Retina (tissue), 1 donor: ENCODE data around the gene DRC7.

ENCODE experiments used
- DNase-seq: peaks from one replicate; pipeline ENCODE4 v3.0.0-alpha.2; 2016

The DRC7 gene, protein sequence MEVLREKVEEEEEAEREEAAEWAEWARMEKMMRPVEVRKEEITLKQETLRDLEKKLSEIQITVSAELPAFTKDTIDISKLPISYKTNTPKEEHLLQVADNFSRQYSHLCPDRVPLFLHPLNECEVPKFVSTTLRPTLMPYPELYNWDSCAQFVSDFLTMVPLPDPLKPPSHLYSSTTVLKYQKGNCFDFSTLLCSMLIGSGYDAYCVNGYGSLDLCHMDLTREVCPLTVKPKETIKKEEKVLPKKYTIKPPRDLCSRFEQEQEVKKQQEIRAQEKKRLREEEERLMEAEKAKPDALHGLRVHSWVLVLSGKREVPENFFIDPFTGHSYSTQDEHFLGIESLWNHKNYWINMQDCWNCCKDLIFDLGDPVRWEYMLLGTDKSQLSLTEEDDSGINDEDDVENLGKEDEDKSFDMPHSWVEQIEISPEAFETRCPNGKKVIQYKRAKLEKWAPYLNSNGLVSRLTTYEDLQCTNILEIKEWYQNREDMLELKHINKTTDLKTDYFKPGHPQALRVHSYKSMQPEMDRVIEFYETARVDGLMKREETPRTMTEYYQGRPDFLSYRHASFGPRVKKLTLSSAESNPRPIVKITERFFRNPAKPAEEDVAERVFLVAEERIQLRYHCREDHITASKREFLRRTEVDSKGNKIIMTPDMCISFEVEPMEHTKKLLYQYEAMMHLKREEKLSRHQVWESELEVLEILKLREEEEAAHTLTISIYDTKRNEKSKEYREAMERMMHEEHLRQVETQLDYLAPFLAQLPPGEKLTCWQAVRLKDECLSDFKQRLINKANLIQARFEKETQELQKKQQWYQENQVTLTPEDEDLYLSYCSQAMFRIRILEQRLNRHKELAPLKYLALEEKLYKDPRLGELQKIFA

DNA sequence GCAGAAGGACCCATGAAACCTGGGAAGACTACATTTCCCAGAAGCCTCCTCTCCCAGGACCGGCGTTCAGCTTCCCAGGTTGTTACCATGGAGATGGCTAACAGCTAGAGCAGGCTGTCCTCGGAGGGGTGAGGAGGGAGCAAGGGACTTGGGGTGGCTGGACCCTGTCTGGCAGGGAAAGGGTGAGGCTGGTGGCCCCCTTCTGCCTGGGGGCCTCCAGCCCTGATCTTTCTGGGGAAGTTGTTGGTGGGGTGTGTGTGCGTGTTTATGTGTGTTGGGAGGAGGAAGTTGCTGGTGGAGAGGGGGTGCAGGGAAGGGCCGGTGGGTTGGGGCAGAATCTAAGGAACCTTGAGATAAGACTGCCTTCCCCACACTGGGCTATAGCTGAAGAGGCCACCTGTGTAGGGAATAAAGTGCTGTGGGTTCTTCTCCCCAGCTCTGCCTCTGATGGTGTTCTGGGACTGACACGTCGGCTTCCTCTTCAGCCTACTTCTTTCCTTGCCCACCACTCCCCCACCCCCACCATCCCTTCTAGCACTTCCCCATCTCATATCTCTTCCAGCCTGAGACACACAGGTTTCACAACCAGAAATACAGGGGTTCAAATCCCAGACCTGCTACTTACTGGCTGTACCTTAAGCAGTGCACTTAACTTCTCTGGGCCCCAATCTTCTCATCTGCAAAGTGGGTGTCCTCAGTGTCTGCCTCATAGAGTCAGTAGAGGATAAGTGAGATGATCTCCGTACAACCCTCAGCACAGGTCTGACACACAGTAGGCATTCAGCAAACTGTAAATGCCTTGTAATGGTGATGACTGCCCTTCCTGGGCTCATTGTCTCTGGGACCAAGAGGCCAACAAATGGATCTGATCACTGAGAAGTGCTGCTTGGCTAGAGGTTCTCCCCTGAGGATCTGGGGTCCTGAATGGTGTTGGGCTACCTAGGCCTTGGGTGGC lies at the start of gene DRC7:
DRC7 (plus strand) TSS at position 82 of the 955 bp plus-strand sequence. CDS start 3,144 bp downstream, outside the sequence.
- peak; percentile 81 for DNase-seq

DNA sequence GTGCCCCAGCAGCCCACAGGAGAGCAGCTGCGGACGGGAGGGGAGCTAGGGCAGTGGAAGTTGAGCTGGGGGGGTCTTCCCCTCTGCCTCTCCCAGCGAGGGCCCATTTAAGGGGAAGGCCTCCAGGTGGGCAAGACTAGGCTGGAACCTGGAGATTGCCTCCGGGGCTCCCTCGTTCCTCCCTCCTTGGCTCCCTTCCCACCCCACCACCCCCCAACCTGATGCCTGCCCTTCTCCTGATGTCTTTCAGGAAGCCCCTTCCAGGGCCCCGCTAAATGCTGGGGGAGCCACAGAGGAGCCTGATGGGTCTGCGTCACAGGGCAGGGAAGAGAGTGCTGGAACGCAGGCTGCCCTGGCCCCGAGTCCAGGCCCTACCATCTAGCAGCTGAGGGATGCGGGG lies 49.4 kb upstream of the DRC7 start:
- DNase-seq = no peak

- no peak for DNase-seq
Measured at GRCh38 chr16:57645691-57646387, 48.8 kb upstream of the DRC7 start.

DNA sequence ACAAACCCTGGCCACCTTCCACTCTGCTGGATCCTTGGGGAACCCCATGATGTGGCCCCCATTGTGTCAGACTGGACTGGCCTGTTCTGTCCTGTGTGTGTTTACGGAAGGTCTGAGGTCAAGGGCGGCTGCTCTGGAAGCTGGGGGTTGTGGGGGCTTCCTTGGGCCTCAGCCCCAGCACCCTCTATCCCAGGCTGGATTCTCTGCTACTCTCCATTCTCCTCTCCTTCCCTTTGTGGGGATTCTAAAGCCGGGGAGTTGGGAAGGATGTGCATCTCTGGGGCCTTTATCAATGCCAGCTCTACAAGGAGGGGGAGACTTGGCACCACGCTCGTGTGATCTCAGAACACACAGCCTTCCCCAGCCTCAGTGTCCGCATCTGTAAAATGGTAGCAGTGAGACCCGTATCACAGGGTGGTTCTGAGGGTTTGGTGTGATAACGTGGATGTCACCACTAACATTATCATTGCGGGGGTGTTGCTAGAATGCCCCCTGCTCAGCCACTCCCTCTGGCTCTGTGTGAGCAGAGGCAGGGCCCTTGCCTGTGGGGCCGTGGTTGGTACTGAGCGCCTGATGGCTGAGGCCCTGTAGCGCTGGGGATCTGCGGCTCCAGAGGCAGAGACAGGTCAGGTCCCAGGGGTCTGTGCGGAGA lies 48.1 kb upstream of the DRC7 start:
- no peak for DNase-seq

DNA sequence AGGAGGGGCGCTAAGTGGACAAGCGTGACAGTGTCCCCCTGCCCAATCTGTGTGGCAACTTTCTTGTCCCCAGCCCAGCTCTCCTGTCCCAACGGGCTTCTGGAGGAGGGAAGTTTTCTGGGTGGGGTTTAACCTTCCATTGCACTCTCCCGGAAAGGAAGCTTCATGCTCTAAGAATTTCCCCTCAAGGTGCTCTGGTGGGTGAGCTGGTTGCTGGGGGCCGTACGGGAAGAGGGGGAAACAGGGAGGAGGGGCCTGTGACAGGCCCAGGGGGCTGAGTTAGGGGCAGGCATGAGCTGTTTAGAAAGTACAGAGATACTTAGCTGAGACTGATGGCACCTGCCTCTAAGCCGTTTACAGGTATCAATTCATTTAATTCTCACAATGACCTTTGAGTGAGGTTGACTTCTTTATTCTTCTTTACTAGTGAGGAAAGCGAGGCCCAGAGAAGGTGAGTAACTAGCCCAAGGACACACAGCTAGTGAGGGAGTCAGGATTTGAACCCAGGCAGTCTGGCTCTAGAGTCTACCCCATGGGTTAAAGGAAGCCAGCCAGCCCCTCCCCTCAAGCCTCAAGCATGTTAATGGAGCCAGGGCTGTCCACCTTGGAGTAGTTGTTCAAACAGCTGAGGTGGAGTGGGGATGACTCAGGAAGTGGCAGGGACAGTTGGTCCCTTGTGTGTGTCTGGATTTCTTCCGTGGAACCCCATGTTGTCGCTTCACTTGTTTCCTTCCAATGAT lies 47.3 kb upstream of the DRC7 start:
- no peak for DNase-seq

DNA sequence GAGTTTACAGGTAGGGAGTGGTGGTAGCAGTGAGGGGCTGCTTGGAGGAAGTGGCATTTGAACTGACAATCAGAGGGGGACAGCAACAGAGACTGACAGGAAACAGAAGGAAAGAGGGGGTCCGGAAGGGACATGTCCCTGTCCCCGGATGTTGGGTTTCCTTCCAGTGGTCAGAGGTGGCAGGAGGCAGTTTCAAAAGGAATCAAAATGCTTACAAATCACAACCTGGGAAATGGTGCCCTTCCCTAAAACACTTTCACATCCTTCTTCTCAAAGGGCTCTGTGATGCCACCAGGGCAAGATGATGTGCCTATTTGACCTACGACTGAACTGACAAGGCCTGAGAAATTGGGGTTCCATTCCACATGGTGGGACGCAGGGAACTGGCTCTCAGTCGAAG lies 46.5 kb upstream of the DRC7 start:
- no peak for DNase-seq

DNA sequence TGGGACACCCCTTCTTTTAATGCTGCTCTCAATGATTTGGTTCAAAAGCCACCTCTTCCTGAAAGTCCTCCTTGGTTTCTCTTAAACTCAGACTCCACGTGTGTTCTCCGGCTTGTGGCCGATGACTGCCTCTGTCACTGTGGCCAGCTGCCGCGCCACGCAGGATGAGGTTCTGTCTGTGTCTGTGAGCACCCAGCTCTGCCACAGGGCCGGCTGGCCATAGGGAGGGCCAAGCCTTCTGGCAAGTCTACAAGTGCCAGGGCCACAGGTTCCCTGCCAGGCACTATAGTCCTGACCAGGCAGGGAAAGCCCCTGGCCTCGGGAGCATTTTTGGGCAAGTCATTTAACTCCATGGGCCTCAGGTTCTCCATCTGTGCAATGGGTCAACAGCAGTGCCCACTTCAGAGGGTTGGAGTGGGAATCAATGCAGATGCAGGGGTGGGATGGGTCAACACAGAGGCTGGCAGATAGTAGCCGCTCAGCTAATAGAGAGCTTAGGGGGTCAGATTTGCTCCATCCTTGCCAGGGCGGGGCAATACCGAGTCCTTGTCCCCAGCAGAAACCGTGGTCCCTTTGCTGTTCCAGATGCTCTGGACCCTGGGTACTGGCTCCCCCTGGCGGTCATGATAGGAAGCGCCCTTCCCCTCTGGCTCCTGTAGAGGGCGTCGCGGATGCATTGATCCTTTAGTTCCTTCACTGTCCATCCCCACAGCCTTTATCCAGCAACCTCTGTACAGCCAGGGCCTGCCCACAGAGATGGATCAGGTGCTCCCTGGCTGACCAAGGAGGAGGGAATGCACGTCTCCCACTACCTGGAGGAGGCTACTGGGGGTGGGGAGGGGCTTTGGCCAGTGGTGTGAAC lies 45.8 kb upstream of the DRC7 start:
- peak; percentile 93 for DNase-seq

- DNase-seq = no peak
Measured at GRCh38 chr16:57649443-57649751, 45.2 kb upstream of the DRC7 start.

DNA sequence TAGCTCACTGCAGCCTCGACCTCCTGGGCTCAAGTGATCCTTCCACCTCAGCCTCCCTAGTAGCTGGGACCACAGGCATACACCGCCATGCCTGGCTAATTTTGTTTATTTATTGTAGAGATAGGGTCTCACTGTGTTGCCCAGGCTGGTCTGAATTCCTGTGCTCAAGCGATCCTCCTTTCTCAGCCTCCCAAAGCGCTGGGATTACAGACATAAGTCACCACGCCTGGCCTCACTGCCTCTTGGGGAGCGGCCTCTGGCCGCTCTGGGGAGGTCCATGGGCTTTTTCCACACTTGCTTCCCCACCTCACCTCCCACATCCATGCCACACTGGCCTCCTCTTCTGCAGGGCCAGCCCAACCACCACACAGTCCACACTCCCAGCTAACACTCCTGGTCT lies 44.8 kb upstream of the DRC7 start:
- DNase-seq = no peak

- DNase-seq = no peak
Measured at GRCh38 chr16:57651344-57652333, 43.0 kb upstream of the DRC7 start.

- DNase-seq = no peak
Measured at GRCh38 chr16:57652695-57653471, 41.7 kb upstream of the DRC7 start.

GRCh38 chr16:57653936-57654335 lies 40.7 kb upstream of the DRC7 start:
- DNase-seq = no peak

DNA sequence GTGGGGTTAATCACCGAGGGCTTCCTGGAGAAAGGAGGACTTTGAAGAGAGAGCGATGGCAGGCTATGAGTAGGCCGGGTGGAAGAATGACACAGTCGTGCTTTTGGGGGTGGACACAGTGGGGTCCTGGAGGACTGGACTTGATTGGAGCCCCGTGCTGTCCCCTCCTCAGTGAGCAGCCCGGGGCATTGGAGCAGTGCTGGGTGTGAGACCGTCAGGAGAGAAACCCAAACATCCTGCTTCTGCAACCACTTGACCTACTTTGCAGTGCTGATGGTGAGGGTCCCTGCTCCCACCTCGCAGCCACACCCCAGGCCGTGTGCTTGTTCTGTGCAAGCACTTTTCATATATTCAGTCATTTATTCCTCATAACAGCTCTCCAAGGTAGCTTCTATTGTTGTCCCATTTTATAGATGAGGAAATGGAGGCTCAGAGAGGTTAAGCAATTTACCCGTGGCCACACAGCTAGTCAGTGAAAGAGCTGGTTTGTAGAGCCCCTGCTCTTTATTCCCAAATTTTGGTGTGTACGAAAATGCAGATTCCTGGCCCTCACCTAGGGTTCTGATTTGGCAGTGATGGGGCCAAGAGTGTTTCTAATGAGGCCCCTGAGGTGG lies 38.2 kb upstream of the DRC7 start:
- DNase-seq = no peak

- no peak for DNase-seq
Measured at GRCh38 chr16:57657228-57657627, 37.4 kb upstream of the DRC7 start.

- DNase-seq = no peak
Measured at GRCh38 chr16:57658130-57658877, 36.3 kb upstream of the DRC7 start.

- DNase-seq = no peak
Measured at GRCh38 chr16:57658878-57659674, 35.5 kb upstream of the DRC7 start.
